Suprapubic skin (tissue), 4 donors: ENCODE data around the gene VMAC.

Experiments used
- EP300 ChIP-seq: sonication (generic); formaldehyde crosslinking; IDR thresholded peaks from one replicate; pipeline ENCODE4 v1.6.1; 2017; ENCODE audit warnings: antibody characterized with exemption
- POLR2A ChIP-seq, 2 donors: fragments of 450-650 bp; IDR thresholded peaks; one replicate each; pipeline ENCODE4 v1.6.1; 2017; ENCODE audit warnings: antibody characterized with exemption in 2 of 2, mild to moderate bottlenecking in 2 of 2, moderate library complexity in 2 of 2
- POLR2AphosphoS5 ChIP-seq, 3 donors: sonication (generic); formaldehyde crosslinking; IDR thresholded peaks; one replicate each; pipeline ENCODE4 v1.6.1; 2017; ENCODE audit warnings: antibody characterized with exemption in 3 of 3
- TF ChIP-seq, protein P1 (sequence below), 2 donors: fragments of 200-600 bp in 1 of 2; fragments of 450-650 bp in 1 of 2; sonication (generic) in 1 of 2; IDR thresholded peaks; one replicate each; pipeline ENCODE4 v1.5.1; 2016 to 2019; ENCODE audit warnings: antibody characterized with exemption in 2 of 2, mild to moderate bottlenecking in 1 of 2, moderate library complexity in 1 of 2

GRCh38 chr19:5958851-5959122 is 54.1 kb downstream of the VMAC start:
- TF ChIP-seq POLR2A (IDR thresholded peaks at IDR 0.05) (no peak), EP300 (no peak), POLR2AphosphoS5 (IDR thresholded peaks at IDR 0.05) (no peak)
- TF ChIP-seq, protein P1, sequence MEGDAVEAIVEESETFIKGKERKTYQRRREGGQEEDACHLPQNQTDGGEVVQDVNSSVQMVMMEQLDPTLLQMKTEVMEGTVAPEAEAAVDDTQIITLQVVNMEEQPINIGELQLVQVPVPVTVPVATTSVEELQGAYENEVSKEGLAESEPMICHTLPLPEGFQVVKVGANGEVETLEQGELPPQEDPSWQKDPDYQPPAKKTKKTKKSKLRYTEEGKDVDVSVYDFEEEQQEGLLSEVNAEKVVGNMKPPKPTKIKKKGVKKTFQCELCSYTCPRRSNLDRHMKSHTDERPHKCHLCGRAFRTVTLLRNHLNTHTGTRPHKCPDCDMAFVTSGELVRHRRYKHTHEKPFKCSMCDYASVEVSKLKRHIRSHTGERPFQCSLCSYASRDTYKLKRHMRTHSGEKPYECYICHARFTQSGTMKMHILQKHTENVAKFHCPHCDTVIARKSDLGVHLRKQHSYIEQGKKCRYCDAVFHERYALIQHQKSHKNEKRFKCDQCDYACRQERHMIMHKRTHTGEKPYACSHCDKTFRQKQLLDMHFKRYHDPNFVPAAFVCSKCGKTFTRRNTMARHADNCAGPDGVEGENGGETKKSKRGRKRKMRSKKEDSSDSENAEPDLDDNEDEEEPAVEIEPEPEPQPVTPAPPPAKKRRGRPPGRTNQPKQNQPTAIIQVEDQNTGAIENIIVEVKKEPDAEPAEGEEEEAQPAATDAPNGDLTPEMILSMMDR (IDR thresholded peaks at IDR 0.05), result no peak
